Left lobe of liver (tissue), 2 donors: ENCODE measurements around the gene IL36G. TPM values are rescaled to one million over a fixed set of nuclear protein-coding genes. Genes with fewer than 3 reads are reported as not detected.
A peak's percentile ranks its signal among the peaks of the same experiment; 100 is the strongest.
"Not testable (repeated sequence)": the region's sequence is repeated elsewhere in the genome, so short reads cannot be mapped to it uniquely, and the experiment has no call there.

Source experiments
- ATAC-seq: fragments of 200-7000 bp; cut with Tn5 transposase; one replicate; pipeline ENCODE4 v1.9.1; 2020; ENCODE audit warnings: mild to moderate bottlenecking, moderate library complexity
- DNase-seq: peaks from one replicate; pipeline ENCODE4 v3.0.0-alpha.2; 2020; ENCODE audit warnings: low spot score
- total RNA-seq: library from RNA; stranded (reverse); gene quantifications from one replicate; pipeline ENCODE4 v1.2.1, GENCODE V29; 2021
- donor health status: DM: no; HTN: no; CAD: no; lungs with moderate emphysema.
- donor health status: DM: no; HTN: yes; CAD: no.

The IL36G gene
- total RNA-seq: 0.20 TPM

- no peak for ATAC-seq
- DNase-seq: no peak
Observed at GRCh38 chr2:112977559-112978056, at the start of gene IL36G. IL36G (plus strand) TSS chr2:112978006; CDS start chr2:112978639, 633 bp downstream.

GRCh38 chr2:112933261-112933660, 44.5 kb upstream of the IL36G start:
- ATAC-seq: no peak
- DNase-seq: no peak

DNA sequence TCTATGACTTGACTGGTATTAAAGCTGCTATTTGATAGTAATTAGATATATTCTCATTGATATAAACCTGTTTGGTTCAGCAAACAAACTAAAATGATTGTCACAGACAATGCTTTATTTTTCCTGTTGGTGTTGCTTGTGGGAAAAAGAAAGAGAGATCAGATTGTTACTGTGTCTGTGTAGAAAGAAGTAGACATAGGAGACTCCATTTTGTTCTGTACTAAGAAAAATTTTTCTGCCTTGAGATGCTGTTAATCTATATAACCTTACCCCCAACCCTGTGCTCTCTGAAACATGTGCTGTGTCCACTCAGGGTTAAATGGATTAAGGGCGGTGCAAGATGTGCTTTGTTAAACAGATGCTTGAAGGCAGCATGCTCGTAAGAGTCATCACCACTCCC, 43.7 kb upstream of the IL36G start:
- not testable (repeated sequence) for DNase-seq, ATAC-seq

DNA sequence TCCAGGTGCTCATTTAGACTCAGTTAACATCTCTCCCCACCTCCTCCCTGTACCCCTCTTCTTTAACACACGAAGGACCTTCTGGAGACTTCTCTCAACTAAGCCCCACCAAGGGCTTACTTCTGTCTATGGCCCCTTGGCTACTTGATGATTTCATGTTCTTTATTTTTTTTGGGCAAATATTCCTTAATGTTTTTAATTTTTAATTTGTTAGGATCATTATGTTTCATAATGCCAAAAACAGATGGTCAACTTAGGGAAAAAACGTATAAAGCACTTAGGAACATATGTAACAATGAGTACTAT, 40.9 kb upstream of the IL36G start:
- ATAC-seq: no peak
- DNase-seq: no peak

GRCh38 chr2:112938904-112939303, 38.9 kb upstream of the IL36G start:
- peak; percentile 3 for ATAC-seq
- no peak for DNase-seq

GRCh38 chr2:112939425-112939824, 38.4 kb upstream of the IL36G start:
- peak; percentile 90 for ATAC-seq
- DNase-seq: peak; percentile 93

DNA sequence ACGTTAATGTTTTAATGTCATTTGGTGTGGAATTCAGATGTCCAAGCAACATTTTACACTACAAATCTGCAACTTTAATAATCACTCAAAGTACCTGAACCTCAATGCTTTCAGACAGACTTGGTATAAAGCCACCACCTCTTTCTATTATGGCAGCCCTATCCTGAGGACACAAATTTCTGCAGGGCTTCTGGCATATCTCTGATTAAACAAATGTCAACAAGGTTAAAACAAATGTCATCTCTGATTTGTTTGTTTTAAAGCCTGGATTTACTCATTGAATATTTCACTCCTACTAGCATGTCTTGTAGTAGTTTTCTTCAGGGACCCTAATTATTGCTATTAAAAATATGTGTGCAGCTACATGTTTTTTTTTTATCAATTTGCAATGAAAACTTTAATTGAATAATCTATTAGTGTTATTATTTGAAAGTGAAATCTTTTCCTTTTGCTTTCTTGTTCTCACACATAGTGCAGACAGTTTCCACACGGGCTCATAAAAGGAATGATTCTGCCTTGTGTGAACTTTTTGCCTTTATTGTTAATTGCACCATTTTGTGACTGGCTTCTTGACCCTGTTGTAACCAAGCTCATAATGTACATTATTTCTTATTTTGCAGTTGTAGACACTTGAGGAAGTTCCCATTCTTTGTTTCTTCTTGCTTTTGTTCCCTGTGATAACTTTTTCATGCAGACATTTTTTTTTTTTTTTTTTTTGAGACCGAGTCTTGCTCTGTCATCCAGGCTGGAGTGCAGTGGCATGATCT, 36.8 kb upstream of the IL36G start:
- ATAC-seq (peak; percentile 30), DNase-seq (no peak)

- DNase-seq (peak; percentile 77), ATAC-seq (peak; percentile 76)
Observed at GRCh38 chr2:112941753-112942653, 35.8 kb upstream of the IL36G start.

DNA sequence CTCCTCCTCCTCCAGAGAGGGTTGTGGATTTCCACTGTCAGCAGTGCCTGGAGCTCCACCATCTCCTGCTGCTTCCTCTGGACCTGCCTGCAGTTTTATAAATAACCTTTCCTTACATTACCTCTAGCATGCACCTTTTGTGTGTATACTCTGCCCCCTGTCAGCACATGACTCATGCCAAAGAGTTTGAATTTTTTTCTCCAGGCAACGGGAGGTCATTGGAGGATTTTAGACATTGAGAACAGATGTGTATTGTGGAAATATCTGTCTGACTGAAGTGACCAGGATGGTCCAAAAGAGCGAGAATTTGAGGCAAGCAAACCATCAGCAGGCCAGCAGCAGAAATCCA, 35.2 kb upstream of the IL36G start:
- ATAC-seq (no peak), DNase-seq (no peak)

DNA sequence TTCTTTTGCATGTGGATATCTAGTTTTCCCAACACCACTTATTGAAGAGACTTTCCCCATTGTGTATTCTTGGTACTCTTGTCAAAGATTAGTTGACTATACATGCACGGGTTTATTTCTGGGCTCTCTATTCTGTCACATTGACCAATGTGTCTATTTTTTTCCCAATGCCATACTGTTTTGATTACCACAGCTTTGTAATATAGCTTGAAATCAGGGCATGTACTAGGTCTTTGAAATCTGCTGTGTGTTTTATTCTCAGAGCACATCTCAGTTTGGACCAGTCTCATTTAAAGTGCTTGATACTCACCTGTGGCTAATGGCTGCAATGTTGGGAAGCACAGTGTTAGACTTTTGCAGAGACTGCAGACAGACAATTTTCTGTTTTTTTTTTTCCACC, 32.8 kb upstream of the IL36G start:
- no peak for ATAC-seq
- no peak for DNase-seq

DNA sequence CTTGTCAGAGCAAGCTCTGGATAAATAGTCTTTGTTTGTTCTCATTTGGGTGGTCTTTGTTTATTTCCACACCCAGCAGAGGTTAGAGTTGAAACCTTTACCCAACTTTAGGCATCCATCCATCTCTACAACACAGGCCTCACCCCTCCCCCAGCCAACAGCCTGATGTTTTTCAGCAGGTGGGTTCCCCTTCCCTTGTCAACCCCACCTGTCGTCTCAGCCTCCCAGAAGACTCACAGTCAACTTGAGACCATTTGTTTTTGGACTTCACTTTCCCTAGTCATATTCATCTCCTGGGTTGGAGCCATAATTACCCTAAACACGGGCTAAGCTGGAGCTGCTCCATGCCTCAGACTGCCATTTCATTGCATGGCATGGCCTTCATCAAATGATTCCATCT, 31.7 kb upstream of the IL36G start:
- DNase-seq (no peak), ATAC-seq (no peak)

GRCh38 chr2:112947374-112947773, 30.4 kb upstream of the IL36G start:
- ATAC-seq (no peak), DNase-seq (no peak)

DNA sequence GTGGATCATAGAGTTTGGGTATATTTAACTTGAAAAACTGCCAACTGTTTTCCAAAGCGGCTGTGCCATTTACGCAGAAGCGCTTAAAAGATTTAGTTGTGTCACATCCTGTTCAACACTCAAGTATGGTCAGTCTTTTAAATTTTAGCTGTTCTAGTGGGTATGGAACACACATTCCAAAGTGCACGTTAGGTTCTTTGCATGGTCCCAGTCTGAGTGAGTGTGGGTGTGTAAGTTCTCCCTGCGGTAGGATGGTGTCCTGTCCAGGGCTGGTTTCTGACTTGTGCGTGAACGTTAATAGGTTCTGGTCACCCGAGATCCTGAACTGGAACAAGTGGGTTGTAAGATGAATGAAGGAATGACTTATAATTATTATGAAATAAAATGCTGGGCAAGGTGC, 28.4 kb upstream of the IL36G start:
- DNase-seq (no peak), ATAC-seq (no peak)

GRCh38 chr2:112954364-112954763, 23.4 kb upstream of the IL36G start:
- no peak for DNase-seq
- ATAC-seq: no peak

DNA sequence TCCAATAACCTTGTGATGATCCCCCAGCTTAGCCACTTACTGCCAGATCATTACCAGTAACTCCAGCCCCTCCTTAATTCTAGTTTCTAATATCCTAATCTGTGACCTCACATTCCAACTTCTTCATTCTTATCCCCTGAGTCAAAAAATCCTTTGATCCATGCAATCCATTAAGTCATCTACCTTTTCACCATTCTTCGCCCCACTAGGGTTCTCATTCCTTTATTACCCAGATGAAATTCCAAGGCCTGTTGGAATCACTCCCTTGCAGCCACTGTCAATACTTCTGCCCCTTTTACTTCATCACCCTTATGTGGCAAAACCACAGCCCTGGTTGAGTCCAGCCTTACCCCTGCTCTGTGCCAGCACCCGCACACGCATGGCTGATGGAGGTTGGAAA, 20.3 kb upstream of the IL36G start:
- DNase-seq (no peak), ATAC-seq (no peak)

DNA sequence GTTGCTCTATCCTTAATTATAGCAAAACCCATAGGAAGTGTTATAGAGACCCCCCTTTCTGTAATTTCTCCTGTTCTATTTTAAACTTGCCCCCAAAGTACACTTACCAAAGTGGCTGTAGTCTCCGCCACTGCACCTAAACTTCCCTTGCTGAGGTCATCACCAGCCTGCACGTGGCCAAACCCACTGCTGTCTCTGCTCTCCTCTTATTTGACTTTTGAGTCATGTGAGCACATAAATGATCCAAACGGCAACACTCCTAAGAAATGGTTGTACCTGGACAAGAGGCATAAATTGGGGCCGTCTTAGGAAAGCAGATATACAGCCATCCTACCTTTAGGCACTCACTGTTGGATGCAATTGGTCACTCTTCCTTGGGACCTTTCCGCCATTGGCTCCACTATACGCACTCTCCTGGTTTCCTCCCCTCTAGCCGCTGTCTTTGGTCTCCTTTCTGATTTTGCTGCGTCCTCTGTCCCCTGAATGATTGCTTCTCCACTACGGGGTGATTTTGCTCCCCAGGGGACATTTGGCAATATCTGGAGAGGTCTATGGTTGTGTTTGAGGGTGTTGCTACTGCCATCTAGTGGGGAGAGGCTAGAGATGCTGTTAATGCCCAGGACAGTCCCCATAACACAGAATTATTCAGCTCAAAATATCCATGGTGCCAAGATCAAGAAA, 19.2 kb upstream of the IL36G start:
- ATAC-seq (peak; percentile 97), DNase-seq (no peak)

DNA sequence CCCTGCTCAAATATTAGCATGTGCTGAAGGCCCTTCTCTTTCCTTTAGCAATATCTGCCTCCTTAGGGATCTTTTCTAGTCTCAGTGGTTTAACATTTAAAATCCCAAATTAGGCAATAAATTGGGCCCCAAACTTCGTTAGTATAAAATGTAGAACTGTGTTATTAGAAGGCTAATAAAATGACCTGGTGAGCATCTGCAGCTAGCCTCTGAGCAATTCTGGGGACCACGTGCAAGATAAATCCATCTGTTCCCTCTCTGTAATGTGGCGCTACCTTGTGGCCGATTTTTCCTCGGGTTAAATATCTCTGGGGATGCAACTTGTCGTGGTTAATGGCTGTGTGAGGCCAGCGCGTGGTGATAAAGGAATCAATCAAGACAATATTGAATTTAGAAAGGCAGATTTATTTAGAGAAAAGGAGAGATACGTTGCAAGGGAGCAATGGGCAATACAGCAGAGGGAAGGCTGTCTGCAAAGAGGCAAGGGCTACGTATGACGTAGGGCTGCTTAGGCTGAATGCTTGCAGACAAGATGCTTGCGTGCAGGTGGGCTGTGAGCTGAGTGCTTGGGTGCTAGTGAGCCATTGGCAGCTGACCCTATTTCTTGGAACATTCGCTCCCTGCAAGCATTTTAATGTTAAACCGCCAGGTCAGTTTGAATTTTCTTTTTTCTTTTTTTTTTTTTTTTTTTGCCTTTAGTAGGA, 18.5 kb upstream of the IL36G start:
- ATAC-seq (no peak), DNase-seq (no peak)

- ATAC-seq (no peak), DNase-seq (no peak)
Observed at GRCh38 chr2:112960230-112960825, 17.5 kb upstream of the IL36G start.

- ATAC-seq (no peak), DNase-seq (no peak)
Observed at GRCh38 chr2:112962308-112963175, 15.3 kb upstream of the IL36G start.

DNA sequence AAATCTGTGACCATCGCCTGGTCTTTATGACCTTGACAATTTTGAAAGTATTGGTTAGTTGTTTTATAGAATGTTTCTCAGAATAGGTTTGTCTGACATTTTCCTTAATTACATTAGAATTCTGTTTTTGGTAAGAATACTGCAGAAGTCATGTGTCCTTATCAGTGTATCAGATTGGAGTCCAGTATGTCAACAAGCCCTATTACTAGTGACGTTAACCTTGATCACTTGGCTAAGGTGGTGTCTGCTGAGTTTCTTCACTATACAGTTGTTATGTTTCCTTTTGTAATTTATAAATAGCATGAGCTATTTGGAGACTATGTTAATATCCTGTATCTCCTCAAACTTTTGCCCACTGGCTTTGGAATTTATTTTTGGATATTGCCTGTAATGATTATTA, 10.8 kb upstream of the IL36G start:
- DNase-seq: no peak
- peak; percentile 69 for ATAC-seq
